GM13977 (cell line): ENCODE measurements around the gene PGA4.

ENCODE experiments used
- DNase-seq: peaks from one replicate; pipeline ENCODE4 v3.0.0; 2012; ENCODE audit warnings: low spot score
- in situ Hi-C: fragments of 300-500 bp; cut with MboI; formaldehyde crosslinking; loops from one replicate; pipeline ENCODE4 v1.12.0; 2022; ENCODE audit warnings: low sequenced_read_pairs, low pct_unique_long_range_greater_than_20kb, mixed read lengths, inconsistent platforms; ENCODE audit not compliant: unreplicated experiment
- TF ChIP-seq, protein P1 (sequence below): IDR thresholded peaks from 2 replicates; pipeline ENCODE4 v1.5.1; 2012; ENCODE audit warnings: mild to moderate bottlenecking, control low read depth; ENCODE audit not compliant: insufficient read depth; ENCODE audit errors: extremely low read depth, missing control alignments

Gene PGA4

DNA sequence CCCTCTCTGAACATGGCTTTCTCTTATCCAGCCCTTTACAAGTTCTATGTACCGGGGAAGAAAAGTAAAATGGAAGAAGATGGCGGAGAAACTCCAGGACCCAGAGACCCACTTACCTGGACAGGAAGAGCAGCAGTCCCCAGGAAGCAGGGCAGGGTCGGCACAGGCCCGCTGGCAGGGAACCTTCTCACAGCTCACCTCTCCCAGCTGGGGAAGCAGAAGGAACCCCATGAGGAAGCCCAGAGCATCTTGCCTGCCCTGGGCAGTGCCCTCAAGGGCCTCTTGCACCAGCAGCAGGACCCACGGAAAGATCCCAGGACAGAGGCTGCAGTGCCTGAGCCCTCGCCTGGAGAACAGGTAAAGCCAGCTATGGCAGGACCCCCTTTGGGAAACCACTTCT lies 42.2 kb downstream of the PGA4 start:
- TF ChIP-seq, protein P1, sequence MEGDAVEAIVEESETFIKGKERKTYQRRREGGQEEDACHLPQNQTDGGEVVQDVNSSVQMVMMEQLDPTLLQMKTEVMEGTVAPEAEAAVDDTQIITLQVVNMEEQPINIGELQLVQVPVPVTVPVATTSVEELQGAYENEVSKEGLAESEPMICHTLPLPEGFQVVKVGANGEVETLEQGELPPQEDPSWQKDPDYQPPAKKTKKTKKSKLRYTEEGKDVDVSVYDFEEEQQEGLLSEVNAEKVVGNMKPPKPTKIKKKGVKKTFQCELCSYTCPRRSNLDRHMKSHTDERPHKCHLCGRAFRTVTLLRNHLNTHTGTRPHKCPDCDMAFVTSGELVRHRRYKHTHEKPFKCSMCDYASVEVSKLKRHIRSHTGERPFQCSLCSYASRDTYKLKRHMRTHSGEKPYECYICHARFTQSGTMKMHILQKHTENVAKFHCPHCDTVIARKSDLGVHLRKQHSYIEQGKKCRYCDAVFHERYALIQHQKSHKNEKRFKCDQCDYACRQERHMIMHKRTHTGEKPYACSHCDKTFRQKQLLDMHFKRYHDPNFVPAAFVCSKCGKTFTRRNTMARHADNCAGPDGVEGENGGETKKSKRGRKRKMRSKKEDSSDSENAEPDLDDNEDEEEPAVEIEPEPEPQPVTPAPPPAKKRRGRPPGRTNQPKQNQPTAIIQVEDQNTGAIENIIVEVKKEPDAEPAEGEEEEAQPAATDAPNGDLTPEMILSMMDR: no peak
- DNase-seq: no peak
- in situ Hi-C loops: no loop called here

DNA sequence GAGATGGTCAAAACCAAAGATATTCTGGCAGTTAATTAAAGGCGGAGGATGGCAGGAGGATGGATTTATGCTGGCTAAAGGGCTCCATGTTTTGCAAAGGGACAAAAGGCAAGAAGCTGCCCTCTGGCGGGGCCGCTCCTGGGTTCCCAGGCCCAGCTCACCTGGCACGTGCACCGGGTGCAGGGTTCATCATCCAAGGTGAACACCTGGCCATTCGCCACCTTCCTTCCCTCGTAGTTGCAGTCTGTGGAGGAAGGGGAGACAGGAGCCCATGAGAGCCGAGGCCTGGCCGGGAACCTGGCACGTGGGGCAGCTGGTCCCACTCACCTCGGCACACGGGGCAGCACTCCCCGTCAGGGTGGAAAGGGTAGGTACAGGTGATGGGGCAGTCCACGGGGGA lies 42.6 kb downstream of the PGA4 start:
- no peak for DNase-seq
- in situ Hi-C loops: loop anchor here (5.0 kb wide), 1 partner anchor 67 kb away; no protein-coding TSS in a partner anchor
- TF ChIP-seq, protein P1: no peak

DNA sequence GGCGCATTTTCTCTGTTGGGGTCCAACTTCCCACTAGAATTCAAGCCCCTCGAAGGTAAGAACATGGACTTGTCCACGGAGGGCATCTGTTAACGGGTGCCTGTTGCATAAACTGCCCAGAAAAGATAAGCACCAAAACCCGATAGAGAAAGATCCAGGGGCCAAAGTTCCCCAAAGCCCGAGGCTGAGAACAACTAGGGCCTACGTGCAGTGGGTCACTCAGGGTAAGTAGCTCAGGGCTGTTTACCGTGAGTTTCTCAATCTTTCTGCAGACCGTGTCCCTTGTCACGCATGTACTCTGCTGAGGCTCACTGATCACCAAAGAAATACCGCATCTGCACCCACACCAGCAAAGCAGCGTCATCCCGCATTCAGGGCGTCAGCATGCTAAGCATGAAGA lies 43.2 kb downstream of the PGA4 start:
- no peak for DNase-seq
- in situ Hi-C loops: loop anchor here (5.0 kb wide), 1 partner anchor 68 kb away; no protein-coding TSS in a partner anchor
- TF ChIP-seq, protein P1: no peak

DNA sequence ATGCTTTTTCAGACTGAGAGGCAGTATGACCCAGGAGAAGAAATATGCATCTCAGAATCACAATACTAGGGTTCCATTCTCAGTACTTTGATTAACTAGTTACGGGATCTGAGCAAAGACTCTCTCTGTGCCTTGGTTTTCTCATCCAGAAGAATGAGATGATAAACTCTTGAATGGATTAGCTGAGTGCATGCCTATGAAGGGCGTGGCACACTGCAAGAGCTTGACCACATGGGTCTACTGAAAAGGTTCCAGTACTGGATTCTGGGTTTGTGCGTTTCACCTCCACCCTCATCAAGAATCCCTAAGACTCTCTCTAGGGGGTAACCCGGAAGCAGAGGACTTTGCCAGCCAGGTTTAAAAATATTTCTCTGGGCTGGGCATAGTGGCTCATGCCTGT lies 44.5 kb downstream of the PGA4 start:
- in situ Hi-C loops: loop anchor here (5.0 kb wide), 1 partner anchor 69 kb away; no protein-coding TSS in a partner anchor
- TF ChIP-seq, protein P1: no peak
- DNase-seq: no peak

DNA sequence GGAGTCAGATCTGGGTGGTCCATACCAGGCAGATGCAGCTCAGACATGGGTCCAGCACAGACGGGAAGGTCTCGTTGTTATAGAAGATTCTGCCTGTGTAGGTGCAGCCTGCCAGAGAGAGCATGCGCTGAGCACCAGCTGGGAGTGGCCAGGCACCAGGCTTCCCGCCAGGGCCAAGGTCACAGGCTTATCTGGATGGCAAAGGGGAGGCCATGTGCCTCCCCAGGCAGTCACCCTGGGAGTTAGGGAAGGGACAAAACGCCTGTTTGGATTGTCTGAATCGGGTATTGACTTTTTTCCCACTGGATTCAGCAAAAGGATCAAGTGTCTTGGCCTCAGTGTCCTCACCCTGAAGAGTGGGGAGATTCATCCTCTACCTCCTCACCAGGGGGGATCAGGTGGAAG lies 45.3 kb downstream of the PGA4 start:
- no peak for DNase-seq
- TF ChIP-seq, protein P1: no peak
- in situ Hi-C loops: loop anchor here (5.0 kb wide), 1 partner anchor 70 kb away; no protein-coding TSS in a partner anchor

DNA sequence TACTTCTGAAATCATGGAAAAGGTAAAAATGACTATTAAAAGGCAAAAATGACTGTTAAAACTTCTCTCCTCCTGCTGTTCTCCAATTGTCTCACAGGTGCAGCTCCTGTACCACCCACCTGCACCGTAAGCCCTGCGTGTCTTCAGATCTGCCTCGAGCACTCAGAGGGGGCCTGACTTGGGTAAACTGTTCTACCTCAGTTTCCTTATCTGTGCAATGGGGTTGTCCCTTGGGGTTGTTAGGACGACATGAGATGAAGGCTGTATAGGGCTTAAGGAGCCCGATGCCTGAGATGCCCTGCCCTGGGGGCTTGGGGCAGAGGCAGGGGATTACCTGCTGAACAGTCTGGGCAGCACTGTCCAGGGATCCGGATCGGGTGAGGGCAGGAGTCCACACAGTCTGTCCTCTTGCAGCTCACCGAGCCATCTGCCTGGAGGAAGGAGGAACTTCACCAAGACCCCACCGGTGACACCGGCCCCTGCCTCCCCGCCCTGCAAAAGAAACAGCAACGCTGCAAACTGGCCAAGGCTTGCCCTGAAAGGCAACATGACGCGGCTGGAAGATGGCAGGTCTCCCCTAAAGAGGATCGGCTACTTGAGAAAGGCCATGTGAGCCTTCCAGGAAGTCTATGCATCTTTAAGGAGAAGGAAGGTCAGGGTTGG lies 46.6 kb downstream of the PGA4 start:
- no peak for DNase-seq
- TF ChIP-seq, protein P1: no peak
- in situ Hi-C loops: loop anchor here (5.0 kb wide), 1 partner anchor 71 kb away; no protein-coding TSS in a partner anchor
